Endothelial cell of umbilical vein (primary cell): ENCODE data around the gene HASPIN. TPM values are rescaled to one million over a fixed set of nuclear protein-coding genes. Genes with fewer than 3 reads are reported as not detected.

Source experiments
- BruUV-seq: library from RNA; stranded (reverse); fragments of 400-500 nt; replicated peaks from 2 replicates; lab custom pipeline; 2021; lab: Mats Ljungman, UMichigan
- CTCF ChIA-PET: fragments of 300-600, 350-600 bp; sonication (Branson Sonifier 250); formaldehyde crosslinking; loops from one replicate; lab custom pipeline; 2021; ENCODE audit warnings: antibody characterized with exemption, inconsistent platforms; lab: Charles Lee
- POLR2A ChIA-PET: fragments of 300-600, 350-600 bp; sonication (Branson Sonifier 250); formaldehyde crosslinking; loops from one replicate; lab custom pipeline; 2021; ENCODE audit warnings: antibody characterized with exemption, inconsistent platforms; lab: Charles Lee
- DNase-seq: peaks from one replicate; pipeline ENCODE4 v3.0.0-alpha.2; 2011; ENCODE audit warnings: low read depth, low spot score
- FAIRE-seq: peaks from 2 replicates; lab custom pipeline; 2011; peaks lifted over from hg19 to GRCh38; lab: Jason Lieb, UNC
- H2AFZ ChIP-seq: 2 replicates; pipeline ENCODE4 v1.6.0; 2012; ENCODE audit warnings: low read depth, low read length, control low read depth, inconsistent platforms
- H3K27ac ChIP-seq: 2 replicates; pipeline ENCODE4 v1.5.1; 2011; ENCODE audit warnings: low read depth, mild to moderate bottlenecking, control low read depth, low read length, moderate library complexity; ENCODE audit not compliant: insufficient read depth
- H3K27me3 ChIP-seq, 2 experiments: 2 replicates each; pipeline versions ENCODE4 v1.6.0 to v1.6.1; 2011; ENCODE audit warnings: low read length in 2 of 2, mixed read lengths in 1 of 2; ENCODE audit not compliant: control insufficient read depth in 2 of 2, insufficient read depth in 2 of 2
- H3K36me3 ChIP-seq, 2 experiments: 2 replicates in 1 of 2; 3 replicates in 1 of 2; pipeline ENCODE4 v1.5.1; 2011; ENCODE audit warnings: low read length in 2 of 2, mild to moderate bottlenecking in 1 of 2, moderate library complexity in 1 of 2; ENCODE audit not compliant: control insufficient read depth in 2 of 2, insufficient read depth in 2 of 2; ENCODE audit errors: extremely low read depth in 1 of 2
- H3K4me1 ChIP-seq: 3 replicates; pipeline ENCODE4 v1.5.1; 2011; ENCODE audit warnings: mild to moderate bottlenecking, low read length; ENCODE audit not compliant: control insufficient read depth, insufficient read depth; ENCODE audit errors: extremely low read depth
- H3K4me2 ChIP-seq: 2 replicates; pipeline ENCODE4 v1.6.1; 2011; ENCODE audit warnings: low read length, control low read depth, mixed read lengths; ENCODE audit not compliant: insufficient read depth
- H3K4me3 ChIP-seq, 3 experiments: fragments of 200-600 bp in 1 of 3; sonication (generic), shearing (Covaris generic) in 1 of 3; replicated peaks in 1 of 3; 2 replicates each; pipeline ENCODE4 v1.5.1; 2011 to 2016; ENCODE audit warnings: control low read depth in 3 of 3, low read length in 3 of 3, mild to moderate bottlenecking in 2 of 3, inconsistent platforms in 1 of 3, low read depth in 1 of 3, moderate library complexity in 1 of 3; ENCODE audit not compliant: insufficient read depth in 1 of 3
- H3K79me2 ChIP-seq: 2 replicates; pipeline ENCODE4 v1.6.0; 2012; ENCODE audit warnings: low read length, inconsistent platforms; ENCODE audit not compliant: control insufficient read depth, insufficient read depth
- H3K9ac ChIP-seq: replicated peaks from 2 replicates; pipeline ENCODE3; 2011; ENCODE audit warnings: low read length, control low read depth; ENCODE audit not compliant: insufficient read depth; ENCODE audit errors: extremely low read depth
- H3K9me1 ChIP-seq: replicated peaks from 3 replicates; pipeline ENCODE4 v1.6.0; 2011; ENCODE audit warnings: mild to moderate bottlenecking, low read length; ENCODE audit not compliant: control insufficient read depth, insufficient read depth; ENCODE audit errors: extremely low read depth
- H3K9me3 ChIP-seq: replicated peaks from 2 replicates; pipeline ENCODE4 v1.5.1; 2012; ENCODE audit warnings: low read length, inconsistent platforms; ENCODE audit not compliant: control insufficient read depth, insufficient read depth
- H4K20me1 ChIP-seq: replicated peaks from 2 replicates; pipeline ENCODE3; 2011; ENCODE audit warnings: mild to moderate bottlenecking, low read length; ENCODE audit not compliant: control insufficient read depth, insufficient read depth; ENCODE audit errors: extremely low read depth
- CTCF ChIP-seq, 2 donors: IDR thresholded peaks; 1 replicate in 1 of 2; 2 replicates in 1 of 2; pipeline ENCODE4 v1.5.1; 2011; ENCODE audit warnings: low read length in 2 of 2, mild to moderate bottlenecking in 2 of 2, moderate library complexity in 2 of 2, control low read depth in 1 of 2, inconsistent platforms in 1 of 2, low read depth in 1 of 2; ENCODE audit not compliant: insufficient read depth in 1 of 2; ENCODE audit errors: extremely low read depth in 1 of 2
- FOS ChIP-seq: IDR thresholded peaks from 2 replicates; pipeline ENCODE4 v1.6.1; 2011; ENCODE audit warnings: mild to moderate bottlenecking, low read length, moderate library complexity, borderline replicate concordance; ENCODE audit not compliant: insufficient read depth
- dilution Hi-C: fragments of 300-500 bp; cut with MboI; formaldehyde crosslinking; loops from one replicate; pipeline ENCODE4 v1.15.0; 2019; ENCODE audit warnings: low sequenced_read_pairs; ENCODE audit not compliant: extremely low pct_ligation_motif_present
- intact Hi-C: fragments of 100-400 bp; cut with micrococcal nuclease; formaldehyde crosslinking; loops from one replicate; pipeline ENCODE4 v1.10.0; 2022
- polyA plus RNA-seq, 4 experiments: library from polyadenylated mRNA; depleted of rRNA in 3 of 4; stranded (reverse) in 3 of 4; unstranded in 1 of 4; fragments of >200 nt; gene quantifications; 2 replicates each; pipeline versions ENCODE4 v1.2.1 to v1.2.3, GENCODE V29; 2011 to 2012; ENCODE audit warnings: missing spikeins in 1 of 4
- total RNA-seq: library from RNA; stranded (reverse); gene quantifications from 2 replicates; pipeline ENCODE4 v1.2.3, GENCODE V29; 2021

Gene HASPIN
- total and polyA plus RNA-seq, 2 donors (not counting 3 experiments of a cell fraction or from before 2014, with no cell fraction given): 2.7 to 13.2 TPM

GRCh38 chr17:3675886-3676285 lies 47.8 kb upstream of the HASPIN start:
- dilution Hi-C loops (no loop called here), intact Hi-C loops (no loop called here)
- no TSS peak for BruUV-seq
- Histone ChIP-seq H3K36me3 (no peaks in the 10 kb centered on the region), H3K9ac (no peak overlapping the region), H3K4me1 (no peaks in the 10 kb centered on the region), H3K79me2 (no peaks in the 10 kb centered on the region), H3K4me2 (no peak overlapping the region), H4K20me1 (no peaks in the 10 kb centered on the region), H3K9me3 (no peaks in the 10 kb centered on the region), H3K27ac (no peak overlapping the region), H3K9me1 (no peaks in the 10 kb centered on the region), H2AFZ (no peak overlapping the region), H3K4me3 (no peak overlapping the region), H3K27me3 (peaks cover 0 to 2% of the 10 kb centered on the region in 2 experiments)
- POLR2A ChIA-PET: no interaction called here
- CTCF ChIA-PET: interaction anchor here (0.9 to 2.8 kb wide), 2 partner anchors 13 to 62 kb away, joined by 3 to 9 read pairs; no protein-coding TSS in a partner anchor
- no peak for DNase-seq
- FAIRE-seq: no peak
- no peak for TF ChIP-seq FOS

DNA sequence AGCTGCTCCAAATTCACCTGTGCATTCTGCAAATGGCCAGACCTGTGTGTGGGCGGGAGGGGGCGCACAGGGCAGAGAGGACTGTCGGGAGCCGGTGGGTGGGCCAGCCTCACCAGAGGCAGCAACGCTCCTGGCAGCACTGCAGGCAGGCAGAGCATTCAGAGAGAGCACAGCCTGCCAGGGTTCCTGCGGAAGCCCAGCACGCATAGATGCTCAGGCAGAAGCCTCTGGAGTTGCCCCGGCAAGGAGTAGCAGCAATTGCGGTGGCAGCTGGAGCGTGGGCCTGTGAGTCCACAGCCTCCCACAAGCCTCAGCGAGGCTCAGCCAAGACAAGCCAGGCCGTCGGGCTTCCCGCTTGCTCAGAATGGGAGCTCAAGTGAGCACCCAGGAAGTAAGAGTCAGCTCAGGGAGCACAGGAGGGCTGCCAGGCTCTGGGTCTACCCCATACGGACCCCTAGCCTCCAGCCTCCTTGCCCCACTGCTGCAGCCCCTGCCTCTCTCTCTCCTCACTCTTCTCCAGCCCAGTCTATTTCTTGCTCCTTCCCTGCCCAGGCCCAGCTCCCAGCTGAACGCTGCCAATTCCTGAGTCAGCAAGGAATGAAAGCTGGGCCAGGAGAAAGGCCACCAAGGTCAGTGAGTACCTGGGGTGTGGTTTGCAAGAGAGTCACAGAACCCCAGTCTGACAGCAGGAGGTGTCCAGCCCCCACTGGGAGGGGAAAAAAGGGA lies 45.4 kb upstream of the HASPIN start:
- no peaks in the 10 kb centered on the region for H3K79me2 ChIP-seq
- no peak for FAIRE-seq
- ChIA-PET CTCF (interaction anchor here (1.0 to 2.8 kb wide), 2 partner anchors 45 to 59 kb away, joined by 4 to 9 read pairs; partner anchors contain the start of gene HASPIN), POLR2A (no interaction called here)
- no peaks in the 10 kb centered on the region for H3K9me1 ChIP-seq
- no peaks in the 10 kb centered on the region for H3K36me3 ChIP-seq
- H3K9me3 ChIP-seq: no peaks in the 10 kb centered on the region
- no TSS peak for BruUV-seq
- H3K4me1 ChIP-seq: no peaks in the 10 kb centered on the region
- no peak overlapping the region for H3K27ac ChIP-seq
- no peak overlapping the region for H2AFZ ChIP-seq
- H3K9ac ChIP-seq: no peak overlapping the region
- intact Hi-C loops: no loop called here
- DNase-seq: no peak
- H3K4me3 ChIP-seq: no peak overlapping the region
- H3K4me2 ChIP-seq: no peak overlapping the region
- TF ChIP-seq CTCF (IDR thresholded peaks at IDR 0.05; ENCODE audit: extremely low read depth in 1 of 2, insufficient read depth in 1 of 2, low read depth in 1 of 2, low read length in 2 of 2): no peak
- H3K27me3 ChIP-seq: peaks cover 0 to 4% of the 10 kb centered on the region in 2 experiments
- H4K20me1 ChIP-seq: no peaks in the 10 kb centered on the region
- dilution Hi-C loops: no loop called here
